ENCODE data around the gene BCL2L13. TPM values are rescaled to one million over a fixed set of nuclear protein-coding genes. Genes with fewer than 3 reads are reported as not detected.
A peak's percentile ranks its signal among the peaks of the same experiment; 100 is the strongest.

Gene BCL2L13, protein sequence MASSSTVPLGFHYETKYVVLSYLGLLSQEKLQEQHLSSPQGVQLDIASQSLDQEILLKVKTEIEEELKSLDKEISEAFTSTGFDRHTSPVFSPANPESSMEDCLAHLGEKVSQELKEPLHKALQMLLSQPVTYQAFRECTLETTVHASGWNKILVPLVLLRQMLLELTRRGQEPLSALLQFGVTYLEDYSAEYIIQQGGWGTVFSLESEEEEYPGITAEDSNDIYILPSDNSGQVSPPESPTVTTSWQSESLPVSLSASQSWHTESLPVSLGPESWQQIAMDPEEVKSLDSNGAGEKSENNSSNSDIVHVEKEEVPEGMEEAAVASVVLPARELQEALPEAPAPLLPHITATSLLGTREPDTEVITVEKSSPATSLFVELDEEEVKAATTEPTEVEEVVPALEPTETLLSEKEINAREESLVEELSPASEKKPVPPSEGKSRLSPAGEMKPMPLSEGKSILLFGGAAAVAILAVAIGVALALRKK
- total RNA-seq, result 10 to 100 TPM; 40.4 to 67.1 (median 45.7) TPM

DNA sequence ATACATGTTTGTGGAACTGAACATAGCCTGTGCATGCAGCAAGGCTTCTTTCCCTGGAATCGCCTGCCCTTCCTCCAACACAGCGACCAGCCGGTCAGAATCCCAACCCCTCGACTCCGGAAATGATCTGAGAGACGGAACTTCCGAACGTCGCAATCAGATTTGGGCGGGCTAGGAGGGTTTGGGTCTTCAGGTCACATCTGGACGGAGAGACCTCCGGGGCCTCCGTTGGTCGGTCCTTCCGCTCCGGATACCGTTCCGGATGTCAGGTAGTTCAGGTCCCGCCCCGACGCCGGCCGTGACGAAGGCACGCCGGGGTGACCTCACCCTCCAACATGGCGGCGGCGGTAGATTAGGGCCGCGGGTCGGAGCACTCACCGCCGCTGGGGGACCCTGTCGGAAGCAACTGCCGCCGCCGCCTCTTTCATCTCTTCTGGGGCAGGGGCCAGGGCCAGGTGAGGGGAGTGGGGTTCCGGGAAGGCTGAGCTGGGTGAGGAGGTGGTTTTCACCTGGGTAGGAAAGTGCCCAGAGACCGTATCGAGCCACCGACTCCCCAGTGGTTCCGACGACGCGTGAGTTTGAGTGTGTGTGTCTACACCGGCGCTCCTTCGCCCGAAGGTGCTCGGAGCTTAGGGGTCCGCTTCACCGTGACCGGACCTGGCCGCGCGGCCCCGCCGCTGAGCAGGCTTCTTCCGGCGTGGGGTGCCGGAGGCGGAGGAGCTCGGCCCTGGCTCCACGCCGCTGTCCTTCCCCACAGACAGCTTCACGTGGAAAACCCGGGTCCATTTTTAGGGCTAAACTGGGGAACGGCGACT is at the start of gene BCL2L13:
Gene BCL2L13 (plus strand): TSS at position 326 of the 815 bp plus-strand sequence. CDS start 16,955 bp downstream, outside the sequence.
- Histone ChIP-seq H3K9me3 (no peaks in the 10 kb centered on the region), H3K27me3 (no peaks in the 10 kb centered on the region), H3K4me1 (peaks cover 6 to 29% (median 17%) of the 10 kb centered on the region in 4 donors), H3K36me3 (peaks cover 0 to 6% (median 0%) of the 10 kb centered on the region in 4 donors), H3K4me3 (peak within 1 kb of the TSS; percentile 48 to 70 (median 59)), H3K27ac (peak within 1 kb of the TSS; percentile 96 to 99 (median 98))
- peak; percentile 95 to 98 for TF ChIP-seq POLR2AphosphoS5 (IDR thresholded peaks at IDR 0.05)
- peak in 4 of 6 experiments; percentile 10 to 34 (median 12) for TF ChIP-seq CTCF (IDR thresholded peaks at IDR 0.05)
- peak; percentile 37 to 98 (median 98) for TF ChIP-seq POLR2A (IDR thresholded peaks at IDR 0.05)
- TF ChIP-seq EP300 (IDR thresholded peaks at IDR 0.05), result peak in 2 of 4 donors; percentile 65 to 81
- WGBS, 2 donors, result 0 to 1% methylated on average over 31 to 36 of the region's 70 CpGs
- DNase-seq (peak; percentile 95 to 98), ATAC-seq (ENCODE audit: low FRiP score in 2 of 2) (peak; percentile 99)

DNA sequence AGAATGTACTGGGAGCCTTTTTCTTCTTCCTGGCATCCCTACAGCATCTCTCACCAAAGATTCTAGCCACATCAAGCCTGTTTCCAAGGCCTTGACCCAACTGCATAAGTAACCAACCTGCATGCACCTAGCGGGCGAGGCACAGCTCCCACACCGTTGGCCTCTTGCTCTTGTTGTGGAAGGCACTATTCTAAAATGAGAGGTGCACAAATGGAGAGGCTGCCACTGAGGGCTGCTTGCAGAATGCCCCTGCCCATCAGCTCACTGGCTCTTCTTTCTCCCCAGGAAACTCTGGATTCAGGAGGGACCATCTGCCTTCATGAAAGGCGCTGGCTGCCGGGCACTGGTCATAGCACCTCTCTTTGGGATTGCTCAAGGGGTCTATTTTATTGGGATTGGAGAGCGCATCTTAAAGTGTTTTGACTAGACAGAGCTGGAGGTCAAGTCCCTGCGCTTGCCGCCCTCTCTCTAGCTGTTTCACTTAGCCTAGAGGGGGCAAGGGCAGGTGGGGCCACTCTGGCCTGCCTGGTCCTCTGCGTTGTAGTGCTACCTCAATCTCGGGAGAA is 48.7 kb upstream of the BCL2L13 start:
- WGBS, 2 donors, result 84 to 96% methylated on average over 4 to 10 of the region's 10 CpGs
- no peak for TF ChIP-seq POLR2A (IDR thresholded peaks at IDR 0.05)
- TF ChIP-seq EP300 (IDR thresholded peaks at IDR 0.05), result no peak
- no peak for TF ChIP-seq POLR2AphosphoS5 (IDR thresholded peaks at IDR 0.05)
- DNase-seq (no peak), ATAC-seq (ENCODE audit: low FRiP score in 2 of 2) (no peak)
- peaks cover 34 to 59% (median 47%) of the 10 kb centered on the region in 4 donors for H3K36me3 ChIP-seq
- H3K4me3 ChIP-seq, result no peak overlapping the region
- H3K9me3 ChIP-seq, result no peaks in the 10 kb centered on the region
- no peaks in the 10 kb centered on the region for H3K27me3 ChIP-seq
- H3K27ac ChIP-seq, result peak overlapping the region in 1 of 4 donors; percentile 6
- no peaks in the 10 kb centered on the region for H3K4me1 ChIP-seq

GRCh38 chr22:17590586-17590985 is 48.0 kb upstream of the BCL2L13 start:
- ATAC-seq (ENCODE audit: low FRiP score in 2 of 2) (no peak), DNase-seq (no peak)
- Histone ChIP-seq H3K27ac (peak overlapping the region in 1 of 4 donors; percentile 6), H3K4me3 (no peak overlapping the region), H3K9me3 (no peaks in the 10 kb centered on the region), H3K27me3 (no peaks in the 10 kb centered on the region), H3K36me3 (peaks cover 34 to 65% (median 52%) of the 10 kb centered on the region in 4 donors), H3K4me1 (no peaks in the 10 kb centered on the region)
- WGBS, 2 donors, result 90 to 92% methylated on average over 5 of the region's 5 CpGs
- TF ChIP-seq POLR2AphosphoS5 (IDR thresholded peaks at IDR 0.05), result no peak
- TF ChIP-seq CTCF (IDR thresholded peaks at IDR 0.05), result no peak
- no peak for TF ChIP-seq POLR2A (IDR thresholded peaks at IDR 0.05)
- TF ChIP-seq EP300 (IDR thresholded peaks at IDR 0.05), result no peak

DNA sequence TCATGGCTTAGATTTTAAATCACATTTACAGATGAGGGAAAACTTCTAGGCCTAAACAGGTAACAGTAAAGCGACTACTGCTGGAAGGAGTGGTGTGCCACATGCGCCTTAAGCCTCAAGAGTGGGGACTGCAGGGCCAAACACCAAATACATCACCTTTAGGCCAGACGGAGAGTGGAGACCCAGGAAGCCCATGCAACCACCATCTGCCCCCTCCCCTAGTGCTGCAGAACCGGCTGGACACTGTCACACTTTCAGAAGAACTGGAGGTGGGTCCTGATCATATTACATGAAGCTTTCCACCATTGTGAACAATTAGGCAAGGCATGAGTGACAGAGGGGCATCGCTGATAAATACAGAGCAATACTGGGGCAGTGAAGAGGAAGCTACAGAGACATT is 46.4 kb upstream of the BCL2L13 start:
- Histone ChIP-seq H3K27me3 (no peaks in the 10 kb centered on the region), H3K9me3 (no peaks in the 10 kb centered on the region), H3K4me3 (no peak overlapping the region), H3K36me3 (peaks cover 36 to 82% (median 66%) of the 10 kb centered on the region in 4 donors), H3K4me1 (no peaks in the 10 kb centered on the region), H3K27ac (no peak overlapping the region)
- TF ChIP-seq POLR2AphosphoS5 (IDR thresholded peaks at IDR 0.05) (no peak), EP300 (IDR thresholded peaks at IDR 0.05) (no peak), POLR2A (IDR thresholded peaks at IDR 0.05) (no peak), CTCF (IDR thresholded peaks at IDR 0.05) (no peak)
- WGBS, 2 donors, result 80 to 87% methylated on average over 5 of the region's 5 CpGs
- ATAC-seq (ENCODE audit: low FRiP score in 2 of 2) (no peak), DNase-seq (no peak)
